Right atrium auricular region (tissue), 2 donors: ENCODE data around the gene TTC1. TPM values are rescaled to one million over a fixed set of nuclear protein-coding genes. Genes with fewer than 3 reads are reported as not detected.
"Not testable (repeated sequence)": the region's sequence is repeated elsewhere in the genome, so short reads cannot be mapped to it uniquely, and the experiment has no call there.

ENCODE experiments used
- DNase-seq: peaks from one replicate; pipeline ENCODE4 v3.0.0-alpha.2; 2019; ENCODE audit warnings: low spot score
- H3K27ac ChIP-seq, 2 donors: fragments of 200-600 bp; sonication (generic); 1 replicate in 1 of 2; 2 replicates in 1 of 2; pipeline ENCODE4 v1.5.1; 2016 to 2019
- H3K27me3 ChIP-seq, 2 donors: fragments of 200-600 bp; sonication (generic); one replicate each; pipeline versions ENCODE4 v1.5.1 to v1.6.0; 2017 to 2019
- H3K36me3 ChIP-seq: fragments of 200-600 bp; sonication (generic); one replicate; pipeline ENCODE4 v1.5.1; 2016
- H3K4me1 ChIP-seq, 2 donors: fragments of 200-600 bp; sonication (generic); one replicate each; pipeline versions ENCODE4 v1.5.1 to v1.6.0; 2017 to 2019
- H3K4me3 ChIP-seq, 2 donors: fragments of 200-600 bp; sonication (generic); 1 replicate in 1 of 2; 2 replicates in 1 of 2; pipeline ENCODE4 v1.5.1; 2017 to 2019; ENCODE audit warnings: mild to moderate bottlenecking in 1 of 2, moderate library complexity in 1 of 2
- H3K9me3 ChIP-seq, 2 donors: fragments of 200-600 bp; sonication (generic); one replicate each; pipeline ENCODE4 v1.5.1; 2019
- total RNA-seq, 2 donors: library from RNA; depleted of rRNA; stranded (reverse); fragments of >200 nt; gene quantifications; one replicate each; pipeline ENCODE4 v1.1.0, GENCODE V29; 2016
- TF ChIP-seq, protein P1 (sequence below), 2 donors: fragments of 200-600 bp; sonication (generic); IDR thresholded peaks; one replicate each; pipeline ENCODE4 v1.5.1; 2019; ENCODE audit warnings: antibody characterized with exemption in 2 of 2

Gene TTC1
- total RNA-seq, 2 donors from 2014 or later: 51.2 to 77.0 TPM

DNA sequence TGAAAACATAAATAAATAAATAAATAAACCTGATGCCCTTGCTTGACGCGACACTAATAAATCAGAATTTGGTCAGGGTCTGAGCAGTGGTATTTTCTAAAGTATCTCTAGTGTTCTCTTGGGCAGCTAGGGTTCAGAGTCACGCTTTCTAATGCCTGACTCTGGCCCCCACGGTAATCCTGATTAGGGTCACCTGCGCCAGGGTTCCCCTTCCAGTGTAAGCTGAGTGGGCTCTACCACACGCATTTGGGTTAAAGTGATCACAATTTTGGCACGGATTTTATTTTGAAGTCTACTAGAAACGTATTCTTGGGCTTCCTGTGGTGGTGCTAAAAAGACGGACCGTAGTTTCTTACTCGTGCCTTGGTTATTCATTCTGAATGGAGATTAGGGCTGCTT lies 651 bp downstream of the TTC1 start:
- Histone ChIP-seq H3K36me3 (peaks cover 12% of the 10 kb centered on the region), H3K27me3 (no peaks in the 10 kb centered on the region), H3K4me3 (peak overlapping the region; percentile 70 to 75), H3K9me3 (no peaks in the 10 kb centered on the region), H3K27ac (peak overlapping the region; percentile 79 to 84), H3K4me1 (peaks cover 0 to 23% of the 10 kb centered on the region in 2 donors)
- DNase-seq: no peak
- TF ChIP-seq, protein P1, sequence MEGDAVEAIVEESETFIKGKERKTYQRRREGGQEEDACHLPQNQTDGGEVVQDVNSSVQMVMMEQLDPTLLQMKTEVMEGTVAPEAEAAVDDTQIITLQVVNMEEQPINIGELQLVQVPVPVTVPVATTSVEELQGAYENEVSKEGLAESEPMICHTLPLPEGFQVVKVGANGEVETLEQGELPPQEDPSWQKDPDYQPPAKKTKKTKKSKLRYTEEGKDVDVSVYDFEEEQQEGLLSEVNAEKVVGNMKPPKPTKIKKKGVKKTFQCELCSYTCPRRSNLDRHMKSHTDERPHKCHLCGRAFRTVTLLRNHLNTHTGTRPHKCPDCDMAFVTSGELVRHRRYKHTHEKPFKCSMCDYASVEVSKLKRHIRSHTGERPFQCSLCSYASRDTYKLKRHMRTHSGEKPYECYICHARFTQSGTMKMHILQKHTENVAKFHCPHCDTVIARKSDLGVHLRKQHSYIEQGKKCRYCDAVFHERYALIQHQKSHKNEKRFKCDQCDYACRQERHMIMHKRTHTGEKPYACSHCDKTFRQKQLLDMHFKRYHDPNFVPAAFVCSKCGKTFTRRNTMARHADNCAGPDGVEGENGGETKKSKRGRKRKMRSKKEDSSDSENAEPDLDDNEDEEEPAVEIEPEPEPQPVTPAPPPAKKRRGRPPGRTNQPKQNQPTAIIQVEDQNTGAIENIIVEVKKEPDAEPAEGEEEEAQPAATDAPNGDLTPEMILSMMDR (IDR thresholded peaks at IDR 0.05): no peak

DNA sequence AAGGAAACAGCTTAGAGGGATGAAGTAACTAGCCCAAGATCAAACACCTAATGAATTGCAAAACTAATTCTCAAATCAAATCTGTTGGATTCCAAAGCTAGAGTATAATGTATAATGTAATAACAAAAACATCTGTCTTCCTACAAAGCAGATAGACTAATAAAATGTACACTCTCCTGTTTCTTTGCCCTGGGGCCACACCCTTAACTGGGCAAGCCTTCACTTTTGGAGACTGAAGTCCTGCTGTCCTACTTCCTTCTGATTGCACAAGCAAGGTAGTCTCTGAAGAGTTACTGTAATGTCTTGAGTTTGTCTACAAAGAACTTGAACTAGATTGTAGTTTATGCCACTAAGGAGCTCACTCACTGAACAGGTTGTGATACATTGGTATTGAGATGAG lies 2.5 kb downstream of the TTC1 start:
- peaks cover 0 to 23% of the 10 kb centered on the region in 2 donors for H3K4me1 ChIP-seq
- no peak overlapping the region for H3K4me3 ChIP-seq
- H3K27ac ChIP-seq: no peak overlapping the region
- peaks cover 14% of the 10 kb centered on the region for H3K36me3 ChIP-seq
- H3K9me3 ChIP-seq: no peaks in the 10 kb centered on the region
- TF ChIP-seq, protein P1 (IDR thresholded peaks at IDR 0.05): no peak
- no peak for DNase-seq
- no peaks in the 10 kb centered on the region for H3K27me3 ChIP-seq

DNA sequence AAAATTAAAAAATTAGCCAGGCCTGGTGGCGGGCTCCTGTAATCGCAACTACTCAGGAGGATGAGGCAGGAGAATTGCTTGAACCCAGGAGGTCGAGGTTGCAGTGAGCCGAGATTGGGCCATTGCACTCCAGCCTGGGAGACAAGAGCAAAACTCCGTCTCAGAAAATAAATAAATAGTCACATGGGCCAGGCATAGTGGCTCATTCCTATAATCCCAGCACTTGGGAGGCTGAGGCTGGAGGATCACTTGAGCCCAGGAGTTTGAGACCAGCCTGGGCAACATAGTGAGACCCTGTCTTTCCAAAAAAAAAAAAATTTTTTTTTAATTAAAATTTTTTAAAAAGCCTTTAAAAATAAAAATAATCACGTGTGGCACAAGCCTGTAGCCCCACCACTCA lies 5.3 kb downstream of the TTC1 start:
- H3K4me3 ChIP-seq, H3K9me3 ChIP-seq, H3K27me3 ChIP-seq, DNase-seq, H3K27ac ChIP-seq: not testable (repeated sequence)
- H3K4me1 ChIP-seq: peaks cover 0 to 23% of the 10 kb centered on the region in 2 donors
- peaks cover 17% of the 10 kb centered on the region for H3K36me3 ChIP-seq

DNA sequence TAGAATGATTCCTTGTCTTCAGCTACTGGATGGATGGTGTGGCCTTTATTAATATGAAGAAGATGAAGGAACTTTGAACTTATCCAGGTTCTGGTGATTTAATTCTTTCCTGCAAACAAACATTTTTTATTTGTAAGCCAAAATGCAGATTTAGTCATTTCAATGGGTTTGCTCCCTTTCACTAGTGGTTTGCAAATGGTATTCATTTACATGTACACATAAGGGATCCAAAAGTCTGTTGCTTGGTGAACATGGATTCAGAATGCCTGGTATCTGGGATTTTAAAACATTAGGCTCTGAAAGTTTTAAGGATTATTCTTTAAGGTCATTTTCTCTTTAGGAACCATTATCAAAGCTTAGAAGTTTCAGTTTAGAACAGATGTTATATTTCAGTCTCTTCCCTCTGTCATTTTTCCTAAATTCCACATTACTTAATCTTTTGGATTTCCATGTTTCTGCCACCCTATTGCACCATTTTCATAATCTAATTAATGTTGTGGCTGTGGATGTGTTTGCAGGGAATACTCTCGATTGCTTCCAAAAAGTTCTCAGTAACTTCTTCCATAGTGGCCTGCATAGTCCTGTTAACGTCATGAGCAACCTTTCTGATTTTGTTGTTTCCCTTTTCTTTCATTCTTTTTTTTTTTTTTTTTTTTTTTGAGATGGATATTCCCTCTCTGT lies 10.1 kb downstream of the TTC1 start:
- Histone ChIP-seq H3K27me3 (no peaks in the 10 kb centered on the region), H3K4me1 (no peaks in the 10 kb centered on the region), H3K4me3 (no peak overlapping the region), H3K9me3 (no peaks in the 10 kb centered on the region), H3K27ac (no peak overlapping the region), H3K36me3 (peaks cover 5% of the 10 kb centered on the region)
- DNase-seq: no peak
- TF ChIP-seq, protein P1 (IDR thresholded peaks at IDR 0.05): no peak

DNA sequence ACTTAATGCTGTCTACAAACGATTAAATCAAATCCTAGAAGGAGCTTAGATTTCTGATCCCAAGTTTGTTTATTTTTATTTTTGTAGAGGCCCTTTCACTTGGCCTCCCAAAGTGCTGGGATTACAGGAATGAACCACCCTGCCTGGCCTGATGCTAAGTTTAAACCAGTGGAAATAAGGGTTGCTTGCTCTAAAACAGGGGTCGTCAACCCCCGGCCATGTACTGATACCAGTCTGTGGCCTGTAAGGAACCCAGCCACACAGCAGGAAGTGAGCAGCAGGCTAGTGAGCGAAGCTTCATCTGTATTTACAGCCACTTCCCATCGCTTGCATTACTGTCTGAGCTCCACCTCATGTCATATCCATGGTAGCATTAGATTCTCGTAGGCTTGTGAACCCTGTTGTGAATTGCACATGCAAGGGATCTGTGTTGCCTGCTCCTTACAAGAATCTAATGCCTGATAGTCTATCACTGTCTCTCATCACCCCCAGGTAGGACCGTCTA lies 11.4 kb downstream of the TTC1 start:
- Histone ChIP-seq H3K27me3 (no peaks in the 10 kb centered on the region), H3K36me3 (peaks cover 13% of the 10 kb centered on the region), H3K4me1 (no peaks in the 10 kb centered on the region), H3K27ac (no peak overlapping the region), H3K4me3 (no peak overlapping the region), H3K9me3 (no peaks in the 10 kb centered on the region)
- DNase-seq: no peak
- TF ChIP-seq, protein P1 (IDR thresholded peaks at IDR 0.05): no peak

DNA sequence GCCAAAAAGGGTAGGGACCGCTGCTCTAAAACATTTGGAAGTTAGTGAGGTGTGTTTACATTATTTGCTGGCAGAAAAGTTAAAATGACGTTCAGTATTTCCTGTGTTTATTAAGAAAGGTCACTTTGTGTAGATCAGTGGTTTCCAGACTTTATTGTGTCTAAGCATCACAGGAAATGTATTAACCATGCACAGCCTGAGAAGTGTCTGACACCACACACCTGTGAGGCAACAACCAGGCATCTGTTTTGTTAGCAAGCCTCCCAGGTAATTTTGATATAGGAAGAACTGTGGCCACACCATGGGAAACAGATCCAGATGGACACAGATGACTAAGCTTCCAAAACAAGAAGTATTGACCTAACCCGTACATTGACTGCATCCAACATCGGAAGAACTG lies 12.0 kb downstream of the TTC1 start:
- H3K27ac ChIP-seq: no peak overlapping the region
- no peak overlapping the region for H3K4me3 ChIP-seq
- H3K36me3 ChIP-seq: peaks cover 15% of the 10 kb centered on the region
- no peak for DNase-seq
- no peaks in the 10 kb centered on the region for H3K9me3 ChIP-seq
- H3K27me3 ChIP-seq: no peaks in the 10 kb centered on the region
- TF ChIP-seq, protein P1 (IDR thresholded peaks at IDR 0.05): no peak
- H3K4me1 ChIP-seq: no peaks in the 10 kb centered on the region
